HL-60/S4 treated with retinoic acid at 250 ng/mL for 4 days and 3 days (cell line): ENCODE data around the gene ALDH1L1.

Experiments used
- in situ Hi-C: fragments of 300-500 bp; cut with MboI; formaldehyde crosslinking; loops from 2 replicates; pipeline ENCODE4 v1.7.0; 2022; ENCODE audit warnings: low sequenced_read_pairs

The ALDH1L1 gene

DNA sequence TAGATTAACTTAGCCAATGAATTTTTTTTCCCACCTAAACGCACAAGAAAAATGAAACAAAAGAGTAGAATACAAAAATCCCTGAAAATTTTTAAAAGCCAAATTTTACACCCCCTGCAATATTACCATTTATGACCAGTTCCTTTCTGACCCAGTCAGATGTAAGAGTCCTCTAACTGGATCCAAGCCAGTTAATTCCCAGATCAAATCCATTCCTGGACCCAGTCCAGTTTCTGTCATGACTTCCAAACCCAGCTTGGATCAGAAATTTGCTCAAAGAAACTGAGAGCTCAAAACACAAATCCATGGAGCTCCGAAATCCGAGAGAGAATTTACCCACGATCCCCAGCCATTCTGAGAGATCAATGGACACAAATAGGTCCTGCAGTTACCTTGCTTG lies 17.0 kb upstream of the ALDH1L1 start:
- in situ Hi-C loops, result no loop called here

- in situ Hi-C loops, result no loop called here
These were observed 14.4 kb upstream of the ALDH1L1 start for GRCh38 chr3:126194713-126195305.

GRCh38 chr3:126191246-126191645 lies 10.9 kb upstream of the ALDH1L1 start:
- in situ Hi-C loops, result no loop called here

DNA sequence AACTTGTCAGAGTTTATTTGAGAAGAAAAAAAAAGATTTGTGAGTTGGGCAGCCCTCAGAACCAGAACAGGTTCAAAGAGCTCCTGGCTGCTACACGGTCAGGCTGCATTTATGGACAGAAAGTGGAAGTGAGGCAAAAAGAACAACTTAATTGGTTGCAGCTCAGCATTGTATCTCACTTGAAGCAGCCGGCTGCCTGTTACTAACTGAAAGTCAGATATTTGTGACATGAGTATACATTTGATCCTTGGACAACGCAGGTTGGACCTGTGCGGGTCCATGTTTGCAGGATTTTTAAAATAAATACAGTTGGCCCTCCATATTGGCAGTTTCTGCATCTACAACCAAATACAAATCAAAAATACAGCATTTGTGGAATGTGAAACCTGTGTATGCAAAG lies 7.5 kb upstream of the ALDH1L1 start:
- in situ Hi-C loops, result no loop called here

DNA sequence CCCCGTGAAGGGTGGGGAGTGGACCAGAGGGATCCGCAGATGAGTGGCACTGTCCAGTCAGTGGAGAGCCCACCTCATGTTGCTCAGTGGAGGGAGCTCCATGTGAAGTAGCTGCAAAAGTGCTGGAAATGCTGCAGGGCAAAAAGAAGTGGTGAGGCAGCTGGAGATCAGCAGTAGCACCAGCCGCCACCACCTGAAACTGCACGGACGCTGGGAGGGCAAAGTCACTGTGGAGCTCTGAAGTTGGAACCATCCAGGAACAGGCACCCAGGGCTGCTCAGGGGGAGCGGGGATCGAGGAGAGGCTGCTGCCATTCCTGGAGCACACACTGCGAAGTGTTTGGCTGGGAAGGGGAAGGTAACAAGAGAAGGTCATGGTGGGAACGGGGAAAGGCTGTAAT lies 6.4 kb upstream of the ALDH1L1 start:
- in situ Hi-C loops, result no loop called here

- in situ Hi-C loops, result no loop called here
These were observed 5.9 kb upstream of the ALDH1L1 start for GRCh38 chr3:126186271-126186670.

GRCh38 chr3:126184465-126185000 lies 4.1 kb upstream of the ALDH1L1 start:
- in situ Hi-C loops, result no loop called here

DNA sequence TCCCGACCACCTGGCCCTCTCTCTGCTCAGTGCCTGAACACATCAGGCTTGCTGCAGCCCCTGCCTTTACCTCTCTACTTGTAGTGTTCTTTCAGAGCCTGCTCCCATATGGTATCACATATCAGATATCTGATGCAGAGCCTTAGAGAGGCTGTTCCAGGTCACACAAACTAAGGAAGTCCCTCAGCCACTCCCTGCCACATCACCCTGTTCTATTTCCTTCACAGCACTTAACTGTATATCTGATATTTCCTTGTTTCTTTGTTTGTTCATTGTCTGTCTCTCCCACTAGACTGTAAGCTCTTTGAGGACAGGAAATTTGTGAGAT lies 976 bp upstream of the ALDH1L1 start:
- in situ Hi-C loops, result no loop called here

DNA sequence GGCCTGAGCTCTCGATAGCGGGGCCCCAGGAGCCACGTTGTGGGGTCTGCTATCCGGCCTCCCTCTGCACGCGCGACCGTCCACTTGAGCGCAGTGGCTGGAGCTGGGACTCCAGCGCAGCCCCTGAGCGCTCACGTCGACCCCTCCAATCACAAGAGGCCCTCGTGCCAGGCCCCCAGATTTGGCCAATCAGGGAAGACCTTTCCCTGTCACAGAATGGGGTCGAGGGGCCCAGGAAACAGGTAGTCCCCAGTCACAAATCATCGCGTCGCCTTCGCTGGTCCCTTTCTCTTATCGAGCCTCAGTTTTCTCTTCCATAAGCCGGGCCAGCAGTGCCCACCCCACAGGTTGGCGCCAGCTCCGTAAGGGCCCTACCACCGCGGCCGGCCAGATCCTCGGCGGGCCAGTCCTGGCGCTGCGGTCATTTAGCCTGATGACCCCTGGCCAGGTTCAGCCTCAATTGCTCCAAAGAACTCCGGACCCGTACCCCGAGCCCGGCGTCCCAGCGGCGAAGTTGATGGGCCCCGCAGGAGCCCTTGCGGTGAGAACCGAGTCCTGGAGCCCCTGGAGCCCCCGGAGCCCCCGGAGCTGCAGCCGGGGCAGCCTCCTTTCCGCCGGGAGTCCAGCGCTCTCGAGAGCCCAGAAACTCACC lies 435 bp downstream of the ALDH1L1 start:
- in situ Hi-C loops, result no loop called here

DNA sequence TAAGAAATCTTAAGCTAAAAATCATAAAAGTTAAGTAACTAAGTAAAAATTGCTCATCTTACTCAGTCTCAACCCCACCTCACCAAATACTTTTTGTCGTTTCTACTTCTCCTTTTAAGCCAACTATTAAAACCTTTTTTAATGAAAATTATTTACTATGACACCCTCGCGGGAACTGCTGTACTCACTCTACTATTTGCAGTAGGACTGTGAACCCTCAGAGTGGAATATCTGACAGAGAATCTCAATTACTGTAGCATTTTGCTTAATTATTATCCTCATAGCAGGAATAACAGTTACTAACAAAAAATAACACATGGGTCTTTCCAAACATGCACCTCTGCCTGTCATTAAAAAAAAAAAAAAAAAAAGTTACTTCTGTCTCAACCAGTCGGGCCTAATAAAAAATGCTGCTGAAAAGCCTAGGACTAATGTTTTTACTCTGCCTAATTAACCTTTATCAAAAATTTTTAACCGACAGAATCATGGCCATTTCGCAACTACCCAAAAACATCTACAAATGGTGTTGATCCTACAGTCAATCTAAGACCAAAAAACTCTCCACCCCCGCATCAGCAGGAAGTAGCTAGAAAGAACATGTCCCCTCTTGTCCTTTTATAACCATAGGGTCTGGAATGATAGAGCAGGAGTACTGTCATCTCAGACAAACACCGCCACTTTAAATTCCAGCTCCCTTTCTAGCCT lies 10.2 kb downstream of the ALDH1L1 start:
- in situ Hi-C loops, result no loop called here

DNA sequence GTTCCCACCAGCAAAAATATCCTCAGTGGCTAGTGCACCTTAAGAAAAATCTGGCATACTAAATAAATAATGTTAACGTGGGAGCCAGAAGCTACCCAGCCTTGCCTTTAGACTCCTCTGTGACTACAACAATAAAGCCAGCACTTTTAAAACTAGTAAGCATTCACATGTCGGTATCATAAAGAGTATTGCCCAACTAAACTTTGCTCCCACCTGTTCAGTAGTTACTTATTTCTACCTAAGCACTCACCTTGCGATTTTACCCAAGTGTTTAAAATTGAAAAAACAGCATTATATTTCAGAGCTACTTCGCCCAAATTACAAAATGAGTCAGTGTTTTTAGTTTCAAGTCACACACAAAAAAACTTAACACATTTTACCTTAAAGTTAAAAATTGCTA lies 12.8 kb downstream of the ALDH1L1 start:
- in situ Hi-C loops, result no loop called here

- in situ Hi-C loops, result no loop called here
These were observed 14.4 kb downstream of the ALDH1L1 start for GRCh38 chr3:126166009-126166408.

DNA sequence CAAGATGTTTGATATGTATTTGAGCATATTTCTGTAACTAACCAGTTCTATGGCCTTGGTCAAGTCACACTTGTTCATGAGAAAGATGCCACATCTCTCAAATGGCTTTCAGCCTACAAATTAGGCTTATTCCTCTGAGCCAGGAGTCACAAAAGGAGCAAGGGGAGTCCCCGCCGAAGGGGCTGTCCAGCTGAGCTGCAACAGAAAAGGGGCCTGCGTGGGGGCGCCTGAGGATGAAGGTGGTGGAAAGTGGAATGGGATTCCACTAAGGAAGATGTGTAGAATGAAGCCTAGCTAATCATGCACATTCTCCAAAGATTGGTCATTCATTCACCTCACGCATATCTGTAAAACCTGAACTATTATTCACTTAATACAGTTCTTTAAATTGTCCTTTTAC lies 19.1 kb downstream of the ALDH1L1 start:
- in situ Hi-C loops, result no loop called here

- in situ Hi-C loops, result no loop called here
These were observed 19.9 kb downstream of the ALDH1L1 start for GRCh38 chr3:126160243-126161210.

GRCh38 chr3:126159476-126159875 lies 20.9 kb downstream of the ALDH1L1 start:
- in situ Hi-C loops, result no loop called here

DNA sequence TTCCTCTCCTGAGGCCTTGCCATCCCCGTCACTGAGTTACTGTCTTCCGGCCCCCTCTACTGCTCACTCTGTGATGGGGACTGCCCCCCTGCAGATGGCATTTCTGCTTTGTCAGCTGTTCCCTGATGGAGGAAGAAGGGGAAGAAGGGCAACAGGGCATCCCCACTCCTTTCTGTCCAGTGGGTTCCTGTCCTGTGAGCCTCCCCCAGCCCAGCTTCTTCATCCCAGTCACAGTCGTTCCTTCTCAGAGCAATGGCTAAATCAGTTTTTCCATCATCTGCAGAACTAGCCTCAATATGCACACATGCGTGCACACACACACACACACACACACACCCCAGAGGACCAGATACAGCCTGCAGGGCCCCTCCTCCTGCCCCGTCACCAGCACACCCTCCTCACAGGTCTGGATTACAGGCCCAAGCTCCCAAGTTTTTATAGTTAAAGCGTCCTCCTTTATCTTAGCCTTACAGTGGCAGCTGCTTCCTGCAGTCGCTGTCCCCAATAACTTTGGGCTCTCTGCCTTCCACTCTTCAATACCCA lies 21.4 kb downstream of the ALDH1L1 start:
- in situ Hi-C loops, result no loop called here

DNA sequence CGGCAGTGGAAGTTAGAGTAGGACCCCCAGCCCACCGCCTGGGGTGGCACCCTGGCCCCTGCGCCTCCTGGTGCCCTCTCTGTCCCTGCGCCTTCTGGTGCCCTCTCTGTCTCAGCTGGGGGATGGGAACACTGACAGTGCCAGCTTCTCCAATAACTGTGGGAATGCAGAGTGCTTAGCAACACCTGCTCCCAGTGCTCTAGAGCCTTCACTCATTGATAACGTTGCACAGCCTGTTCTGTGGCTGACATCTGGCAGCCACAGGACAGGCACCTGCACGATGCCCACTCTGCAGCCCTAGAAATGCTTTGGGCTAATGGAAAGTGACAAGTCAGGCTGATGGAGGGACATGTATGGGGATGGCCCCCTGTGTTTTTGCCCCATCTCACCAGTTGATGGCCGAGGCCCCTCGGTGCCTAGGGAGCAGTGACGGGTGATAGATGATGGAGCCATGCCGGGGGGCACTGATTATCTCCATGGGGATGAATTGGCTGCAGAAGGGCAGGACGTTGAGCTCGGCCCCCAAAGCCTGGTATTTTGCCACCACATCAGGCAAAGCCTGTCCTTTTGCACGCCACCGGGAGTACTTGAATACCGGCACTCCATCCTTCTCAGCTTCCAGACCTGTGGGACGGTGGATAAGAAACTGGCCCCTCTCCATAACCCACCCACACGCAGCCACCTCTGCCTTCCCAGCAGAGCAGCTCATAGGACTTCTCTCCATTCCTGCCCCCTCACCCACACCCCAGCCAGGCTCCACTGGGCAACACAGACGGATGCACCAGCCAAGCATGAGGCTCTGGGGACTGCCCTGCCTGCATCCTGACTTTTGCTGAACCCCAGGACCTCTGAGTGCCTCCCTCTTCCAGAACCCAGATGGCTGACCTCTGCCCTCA lies 22.1 kb downstream of the ALDH1L1 start:
- in situ Hi-C loops, result no loop called here

GRCh38 chr3:126157083-126157768 lies 23.2 kb downstream of the ALDH1L1 start:
- in situ Hi-C loops, result no loop called here

DNA sequence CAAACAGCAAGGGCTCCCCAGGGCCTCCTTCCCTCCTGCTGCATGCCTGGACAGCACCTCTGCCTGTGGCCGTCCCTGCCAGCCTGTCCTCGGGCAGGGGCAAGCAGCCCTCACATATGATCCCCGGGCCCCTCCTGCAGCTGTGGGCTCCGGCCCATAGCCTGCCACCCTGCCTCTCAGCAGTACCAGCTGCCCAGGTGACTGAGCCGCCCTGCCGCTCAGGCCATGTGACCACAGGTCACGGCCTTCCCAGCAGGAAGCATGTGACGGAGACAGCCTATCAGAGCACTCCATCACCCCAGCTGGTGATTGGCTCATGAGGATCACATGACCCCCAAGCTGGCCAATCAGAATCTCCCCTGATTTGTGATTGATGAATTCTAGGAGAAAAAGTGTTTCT lies 23.9 kb downstream of the ALDH1L1 start:
- in situ Hi-C loops, result no loop called here
